Measurements from ENCODE around the gene EPHA7.

DNA sequence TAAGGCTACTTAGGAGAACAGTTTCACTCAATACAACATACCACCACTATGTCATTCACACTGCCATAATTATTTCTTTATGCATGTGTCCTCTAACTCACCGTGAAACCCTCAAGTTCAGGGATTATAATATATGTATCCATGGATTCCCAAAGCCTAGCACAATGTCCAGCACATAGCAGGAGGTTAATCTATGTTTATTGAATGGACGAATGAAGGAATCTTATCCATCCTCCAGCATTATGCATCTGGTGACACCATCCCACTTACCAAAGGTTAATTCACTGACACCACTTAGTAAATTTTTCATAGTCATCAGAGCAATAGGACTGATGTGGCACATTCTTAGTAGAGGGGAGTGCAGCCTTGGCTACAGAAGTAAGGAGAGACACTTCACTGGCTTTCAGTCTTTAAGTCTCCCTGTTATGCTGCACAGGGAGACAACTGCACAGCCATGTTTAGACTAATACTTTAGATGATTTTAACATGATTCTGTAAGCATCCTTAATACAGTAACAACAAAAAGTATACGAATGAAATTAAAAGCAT, 49.7 kb downstream of the EPHA7 start:
- TF ChIP-seq, protein P1, sequence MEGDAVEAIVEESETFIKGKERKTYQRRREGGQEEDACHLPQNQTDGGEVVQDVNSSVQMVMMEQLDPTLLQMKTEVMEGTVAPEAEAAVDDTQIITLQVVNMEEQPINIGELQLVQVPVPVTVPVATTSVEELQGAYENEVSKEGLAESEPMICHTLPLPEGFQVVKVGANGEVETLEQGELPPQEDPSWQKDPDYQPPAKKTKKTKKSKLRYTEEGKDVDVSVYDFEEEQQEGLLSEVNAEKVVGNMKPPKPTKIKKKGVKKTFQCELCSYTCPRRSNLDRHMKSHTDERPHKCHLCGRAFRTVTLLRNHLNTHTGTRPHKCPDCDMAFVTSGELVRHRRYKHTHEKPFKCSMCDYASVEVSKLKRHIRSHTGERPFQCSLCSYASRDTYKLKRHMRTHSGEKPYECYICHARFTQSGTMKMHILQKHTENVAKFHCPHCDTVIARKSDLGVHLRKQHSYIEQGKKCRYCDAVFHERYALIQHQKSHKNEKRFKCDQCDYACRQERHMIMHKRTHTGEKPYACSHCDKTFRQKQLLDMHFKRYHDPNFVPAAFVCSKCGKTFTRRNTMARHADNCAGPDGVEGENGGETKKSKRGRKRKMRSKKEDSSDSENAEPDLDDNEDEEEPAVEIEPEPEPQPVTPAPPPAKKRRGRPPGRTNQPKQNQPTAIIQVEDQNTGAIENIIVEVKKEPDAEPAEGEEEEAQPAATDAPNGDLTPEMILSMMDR (IDR thresholded peaks at IDR 0.05 in 2 of 3, conservative IDR thresholded peaks at IDR 0.05 in 1 of 3; ENCODE audit: borderline replicate concordance in 1 of 3, insufficient read depth in 1 of 3, low read depth in 2 of 3, low read length in 2 of 3) = no peak
- TF ChIP-seq JUND (IDR thresholded peaks at IDR 0.05) (no peak), POLR2A (IDR thresholded peaks at IDR 0.05; ENCODE audit: borderline replicate concordance, extremely low read depth, insufficient read depth, insufficient read length) (no peak), SP1 (IDR thresholded peaks at IDR 0.05; ENCODE audit: low read depth) (no peak), YY1 (IDR thresholded peaks at IDR 0.05; ENCODE audit: extremely low read depth, insufficient replicate concordance, low read depth, low read length) (no peak), CEBPB (IDR thresholded peaks at IDR 0.05; ENCODE audit: low read depth) (no peak), SRF (IDR thresholded peaks at IDR 0.05; ENCODE audit: low read depth) (no peak), EZH2phosphoT487 (IDR thresholded peaks at IDR 0.05; ENCODE audit: borderline replicate concordance) (no peak), RAD21 (IDR thresholded peaks at IDR 0.05; ENCODE audit: low read depth) (no peak), POLR2AphosphoS5 (IDR thresholded peaks at IDR 0.05; ENCODE audit: low read depth, low read length) (no peak)
- TF ChIP-seq, protein P2, sequence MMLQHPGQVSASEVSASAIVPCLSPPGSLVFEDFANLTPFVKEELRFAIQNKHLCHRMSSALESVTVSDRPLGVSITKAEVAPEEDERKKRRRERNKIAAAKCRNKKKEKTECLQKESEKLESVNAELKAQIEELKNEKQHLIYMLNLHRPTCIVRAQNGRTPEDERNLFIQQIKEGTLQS (IDR thresholded peaks at IDR 0.05) = no peak
